HepG2 (cell line): ENCODE data around the gene TK1. TPM values are rescaled to one million over a fixed set of nuclear protein-coding genes. Genes with fewer than 3 reads are reported as not detected.

Source experiments
- BRD4 ChIP-seq: sonication (generic); formaldehyde crosslinking; IDR thresholded peaks from 2 replicates; pipeline ENCODE4 v1.4.0; 2020; ENCODE audit warnings: missing genetic modification reagents
- CBX1 ChIP-seq: IDR thresholded peaks from one replicate; pipeline ENCODE4 v1.6.1; 2016; ENCODE audit warnings: antibody characterized with exemption, low read depth
- FOSL1 ChIP-seq: sonication (generic); formaldehyde crosslinking; IDR thresholded peaks from 2 replicates; pipeline ENCODE4 v1.9.0; 2021; ENCODE audit warnings: missing genetic modification reagents, borderline replicate concordance
- HOXD1 ChIP-seq: sonication (generic); formaldehyde crosslinking; IDR thresholded peaks from 2 replicates; pipeline ENCODE4 v1.5.0; 2020; ENCODE audit warnings: missing genetic modification reagents
- KDM5A ChIP-seq: fragments of 200-600 bp; sonication (generic); IDR thresholded peaks from 2 replicates; pipeline ENCODE4 v1.7.0; 2018; ENCODE audit warnings: antibody characterized with exemption, mild to moderate bottlenecking, low read length, borderline replicate concordance
- MYNN ChIP-seq: sonication (generic); formaldehyde crosslinking; IDR thresholded peaks from 2 replicates; pipeline ENCODE4 v1.4.0; 2020; ENCODE audit warnings: mild to moderate bottlenecking, low read depth, missing genetic modification reagents
- NCOA5 ChIP-seq: sonication (generic); formaldehyde crosslinking; IDR thresholded peaks from 2 replicates; pipeline ENCODE4 v1.4.0; 2020; ENCODE audit warnings: missing genetic modification reagents
- NFE2 ChIP-seq: sonication (generic); formaldehyde crosslinking; IDR thresholded peaks from 2 replicates; pipeline ENCODE4 v1.4.0; 2020; ENCODE audit warnings: missing genetic modification reagents
- ONECUT2 ChIP-seq: sonication (generic); formaldehyde crosslinking; IDR thresholded peaks from 2 replicates; pipeline ENCODE4 v1.4.0; 2020; ENCODE audit warnings: missing genetic modification reagents
- PCBP1 ChIP-seq: fragments of 200-400 bp; formaldehyde crosslinking; IDR thresholded peaks from 2 replicates; pipeline ENCODE4 v1.6.1; 2017; ENCODE audit warnings: mild to moderate bottlenecking, low read depth, low read length, borderline replicate concordance
- POLR2A ChIP-seq, 2 experiments: IDR thresholded peaks; 2 replicates each; pipeline ENCODE4 v1.6.1; 2011; ENCODE audit warnings: low read depth in 2 of 2, low read length in 2 of 2, mild to moderate bottlenecking in 1 of 2, moderate library complexity in 1 of 2; ENCODE audit not compliant: insufficient read depth in 1 of 2
- REPIN1 ChIP-seq: sonication (generic); formaldehyde crosslinking; IDR thresholded peaks from 2 replicates; pipeline ENCODE4 v1.8.0; 2022; ENCODE audit warnings: missing genetic modification reagents, low read depth, mild to moderate bottlenecking, borderline replicate concordance
- THAP7 ChIP-seq: sonication (generic); formaldehyde crosslinking; IDR thresholded peaks from 2 replicates; pipeline ENCODE4 v1.8.1; 2023; ENCODE audit warnings: mild to moderate bottlenecking, missing genetic modification reagents
- ZBED4 ChIP-seq: sonication (generic); formaldehyde crosslinking; IDR thresholded peaks from 2 replicates; pipeline ENCODE4 v1.4.0; 2020; ENCODE audit warnings: missing genetic modification reagents, borderline replicate concordance
- ZBTB14 ChIP-seq: sonication (generic); formaldehyde crosslinking; IDR thresholded peaks from 2 replicates; pipeline ENCODE4 v1.4.0; 2020; ENCODE audit warnings: missing genetic modification reagents
- ZBTB34 ChIP-seq: sonication (generic); formaldehyde crosslinking; IDR thresholded peaks from 2 replicates; pipeline ENCODE4 v1.8.0; 2022; ENCODE audit warnings: mild to moderate bottlenecking, missing genetic modification reagents
- ZIK1 ChIP-seq: sonication (generic); formaldehyde crosslinking; IDR thresholded peaks from 2 replicates; pipeline ENCODE4 v1.5.0; 2020; ENCODE audit warnings: mild to moderate bottlenecking, low read depth, missing genetic modification reagents, borderline replicate concordance
- ZNF260 ChIP-seq: sonication (generic); formaldehyde crosslinking; IDR thresholded peaks from 2 replicates; pipeline ENCODE4 v1.4.0; 2020; ENCODE audit warnings: missing genetic modification reagents, low read depth, mild to moderate bottlenecking, borderline replicate concordance
- ZNF337 ChIP-seq: sonication (generic); formaldehyde crosslinking; IDR thresholded peaks from 2 replicates; pipeline ENCODE4 v1.5.1; 2020; ENCODE audit warnings: missing genetic modification reagents, low read depth, mild to moderate bottlenecking, borderline replicate concordance
- ZNF614 ChIP-seq: IDR thresholded peaks from 2 replicates; pipeline ENCODE4 v1.6.1; 2018; ENCODE audit warnings: missing biosample characterization, missing genetic modification reagents, inconsistent platforms, borderline replicate concordance
- ZNF766 ChIP-seq: sonication (generic); formaldehyde crosslinking; IDR thresholded peaks from 2 replicates; pipeline ENCODE4 v1.5.0; 2020; ENCODE audit warnings: missing genetic modification reagents, borderline replicate concordance
- polyA plus RNA-seq, 8 experiments: library from polyadenylated mRNA; depleted of rRNA in 3 of 8; stranded (reverse) in 7 of 8; unstranded in 1 of 8; fragments of >200 nt; fragmentation: Illumina TruSeq in 4 of 8; extraction: Trizol in 4 of 8; gene quantifications; 2 replicates each; pipeline versions ENCODE4 v1.2.1 to v1.2.3, GENCODE V29; 2011 to 2016; ENCODE audit warnings: low read depth in 4 of 8, missing spikeins in 1 of 8, mixed read lengths in 1 of 8; ENCODE audit not compliant: insufficient read depth in 1 of 8
- total RNA-seq, 5 experiments: library from RNA; depleted of rRNA; stranded (reverse); fragments of >200 nt; fragmentation: Illumina TruSeq; extraction: Trizol; gene quantifications; 2 replicates each; pipeline ENCODE4 v1.2.3, GENCODE V29; 2016; ENCODE audit warnings: low read depth in 1 of 5

Gene TK1
- total and polyA plus RNA-seq, 2 of the 13 experiments (the other 11 are each of a cell fraction or from before 2014, with no cell fraction given): 45.0 to 96.0 TPM

GRCh38 chr17:78174870-78175642 lies 11.8 kb downstream of the TK1 start (continued):
- no peak for TF ChIP-seq ZBED4 (CRISPR knock-in tag)
- no peak for TF ChIP-seq HOXD1 (CRISPR knock-in tag)
- TF ChIP-seq ZNF260 (CRISPR knock-in tag): no peak
- TF ChIP-seq ZBTB14 (CRISPR knock-in tag): no peak
- TF ChIP-seq BRD4: no peak
- TF ChIP-seq ZNF614: no peak
- no peak for TF ChIP-seq NFE2 (CRISPR knock-in tag)
- TF ChIP-seq ONECUT2 (CRISPR knock-in tag): no peak
- TF ChIP-seq CBX1: no peak
- no peak for TF ChIP-seq REPIN1
- TF ChIP-seq ZNF337 (CRISPR knock-in tag): no peak
- no peak for TF ChIP-seq ZNF766 (CRISPR knock-in tag)
- no peak for TF ChIP-seq PCBP1
- no peak for TF ChIP-seq KDM5A
- 0 out of 4 replicates have a peak, but pooled peaks have one; percentile 15 to 28 for TF ChIP-seq POLR2A (IDR thresholded peaks at IDR 0.05; ENCODE audit: insufficient read depth in 1 of 2, low read depth in 2 of 2, low read length in 2 of 2)
- no peak for TF ChIP-seq FOSL1
- no peak for TF ChIP-seq NCOA5 (CRISPR knock-in tag)
- no peak for TF ChIP-seq ZIK1 (CRISPR knock-in tag)
- no peak for TF ChIP-seq MYNN
- TF ChIP-seq THAP7: no peak
- peak; percentile 74; the same call in 1 of the 2 replicates for TF ChIP-seq ZBTB34 (CRISPR knock-in tag)
